ENCODE measurements around the gene MBTPS1.

MBTPS1 gene

GRCh38 chr16:84005391-84005790 is 111.4 kb downstream of the MBTPS1 start:
- DNase-seq (ENCODE audit: low read depth in 2 of 2), result no peak

- DNase-seq (ENCODE audit: low read depth in 2 of 2), result no peak
These were observed 112.3 kb downstream of the MBTPS1 start for GRCh38 chr16:84004442-84004841.
